HG02870 (cell line): ENCODE measurements around the gene TMEM117.
"Not testable (repeated sequence)": the region's sequence is repeated elsewhere in the genome, so short reads cannot be mapped to it uniquely, and the experiment has no call there.

Experiments
- ATAC-seq: cut with Tn5 transposase; IDR thresholded peaks from one replicate; pipeline ENCODE4 v1.9.1; 2021; ENCODE audit warnings: mild to moderate bottlenecking, moderate library complexity; ENCODE audit not compliant: unreplicated experiment

TMEM117 gene

DNA sequence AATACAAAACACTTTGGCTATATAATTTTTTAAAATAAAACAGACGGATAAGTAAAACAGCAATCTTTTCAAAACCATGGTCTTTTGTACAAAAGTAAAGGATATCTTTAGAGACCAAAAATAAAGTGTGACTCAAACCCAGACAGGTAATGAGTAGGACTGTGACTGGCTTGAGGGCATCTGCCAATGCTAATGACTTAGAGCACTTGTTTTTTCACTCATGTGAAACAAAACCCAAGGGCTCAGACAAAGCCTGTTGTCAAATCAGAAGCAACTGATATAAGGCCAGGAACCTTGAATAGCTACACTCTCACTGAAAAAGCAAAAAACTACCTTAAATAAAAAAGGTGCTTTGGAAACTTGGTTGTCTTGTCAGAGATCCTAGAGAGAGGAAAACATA is 357.4 kb downstream of the TMEM117 start:
- ATAC-seq: peak; percentile 99

DNA sequence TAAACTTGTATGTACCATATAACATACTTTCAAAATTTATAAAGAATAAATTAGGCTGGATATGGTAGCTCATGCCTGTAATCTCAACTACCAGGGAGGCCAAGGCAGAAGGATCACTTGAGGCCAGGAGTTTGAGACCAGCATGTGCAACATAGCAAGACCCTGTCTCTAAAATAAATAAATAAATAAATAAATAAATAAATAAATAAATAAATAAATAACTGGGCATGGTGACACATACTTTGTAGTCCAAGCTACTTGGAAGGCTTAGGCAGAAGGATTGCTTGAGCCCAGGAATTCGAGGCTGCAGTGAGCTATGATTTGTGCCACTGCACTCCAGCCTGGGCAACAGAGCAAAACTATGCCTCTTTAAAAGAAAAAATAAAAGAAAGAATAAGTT is 359.8 kb downstream of the TMEM117 start:
- ATAC-seq: not testable (repeated sequence)

GRCh38 chr12:44206045-44206444 is 370.2 kb downstream of the TMEM117 start:
- ATAC-seq: no peak

- ATAC-seq: no peak
Observed at GRCh38 chr12:44217146-44217883, 381.4 kb downstream of the TMEM117 start.

- no peak for ATAC-seq
Observed at GRCh38 chr12:44223736-44224135, 387.9 kb downstream of the TMEM117 start.

GRCh38 chr12:44224399-44225148 is 388.7 kb downstream of the TMEM117 start:
- no peak for ATAC-seq

DNA sequence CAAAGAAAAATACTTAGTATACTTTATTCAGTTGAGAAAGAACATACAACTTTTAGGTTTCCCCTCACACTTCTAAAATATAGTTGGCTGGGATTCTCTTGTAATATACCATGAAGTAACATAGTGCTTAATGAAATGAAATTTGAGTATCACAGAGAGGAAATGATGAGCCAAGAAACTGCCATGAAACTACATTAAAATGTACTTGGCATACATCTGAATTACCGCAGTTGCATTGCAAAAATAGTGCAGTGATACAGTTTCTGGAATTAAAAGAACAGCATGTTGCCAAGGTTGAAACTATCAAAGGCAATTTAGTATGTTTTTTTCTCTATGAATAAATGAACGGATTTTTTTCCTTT is 389.2 kb downstream of the TMEM117 start:
- no peak for ATAC-seq

GRCh38 chr12:44227616-44228015 is 391.7 kb downstream of the TMEM117 start:
- no peak for ATAC-seq

DNA sequence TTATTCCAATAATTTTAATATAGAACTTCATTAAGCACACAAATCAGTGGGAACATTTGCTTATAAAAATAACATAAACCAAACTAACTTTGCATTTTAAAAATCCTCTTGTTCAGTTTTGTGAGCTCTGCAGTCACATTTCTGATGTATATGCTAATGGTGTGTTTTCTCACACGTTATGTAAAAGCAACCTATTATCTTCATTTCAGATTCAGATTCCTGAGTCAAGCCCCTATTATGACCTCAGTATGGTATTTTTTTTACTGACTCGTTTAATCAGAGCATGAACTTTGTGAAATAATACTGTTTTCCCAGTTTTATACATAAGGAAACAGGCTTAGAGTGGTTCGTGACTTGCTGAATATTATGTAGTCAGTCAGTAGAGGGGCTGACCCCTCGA is 394.0 kb downstream of the TMEM117 start:
- ATAC-seq: no peak

DNA sequence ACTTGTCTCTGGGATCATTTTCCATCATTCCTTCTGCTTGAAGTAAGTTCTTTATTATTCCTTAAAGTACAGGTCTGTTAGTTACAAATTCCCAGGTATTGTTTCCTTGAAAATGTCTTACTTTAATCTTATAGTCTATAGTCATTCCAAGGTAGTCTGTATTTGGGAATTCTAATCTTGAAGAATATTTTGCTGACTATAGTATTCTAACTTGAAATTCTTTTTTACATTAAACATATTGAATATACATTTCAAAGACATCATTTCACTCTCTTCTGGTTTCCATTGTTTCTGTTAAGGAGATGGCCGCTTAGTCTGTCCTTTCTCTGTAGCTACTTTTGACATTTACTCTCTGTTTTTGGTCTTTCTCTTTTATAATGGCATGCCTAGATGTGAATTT is 399.8 kb downstream of the TMEM117 start:
- ATAC-seq: no peak

- no peak for ATAC-seq
Observed at GRCh38 chr12:44240186-44240585, 404.3 kb downstream of the TMEM117 start.

GRCh38 chr12:44245932-44246331 is 410.1 kb downstream of the TMEM117 start:
- no peak for ATAC-seq

DNA sequence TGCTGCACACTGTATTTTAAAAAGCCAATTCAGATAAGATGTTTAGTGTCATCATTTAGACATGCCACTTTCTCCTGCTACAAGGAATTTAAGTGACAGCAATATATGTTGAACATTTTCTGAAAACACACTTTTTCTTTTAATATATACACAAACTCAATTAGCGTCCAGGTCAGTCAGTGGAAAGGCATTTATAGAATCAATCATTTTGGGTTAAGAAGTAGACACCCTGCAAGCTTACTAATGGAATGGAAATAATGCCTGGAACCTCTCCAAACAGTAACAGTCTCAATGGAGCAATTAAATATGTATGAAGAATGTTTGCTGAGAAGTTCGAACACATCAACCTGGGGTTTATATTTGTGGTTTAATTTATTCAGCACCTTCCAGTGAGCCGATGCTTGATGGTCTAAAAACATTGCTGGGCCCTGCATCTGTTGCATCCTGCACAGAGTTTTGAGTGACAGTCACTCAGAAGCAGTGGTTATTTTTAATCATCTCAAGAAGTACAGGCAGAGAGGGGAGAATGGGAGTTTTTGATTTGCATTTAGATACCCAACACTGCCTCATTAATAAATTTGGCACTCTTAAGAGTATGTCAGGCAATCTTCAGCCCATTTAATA is 410.7 kb downstream of the TMEM117 start:
- no peak for ATAC-seq

- ATAC-seq: no peak
Observed at GRCh38 chr12:44247588-44247987, 411.7 kb downstream of the TMEM117 start.

DNA sequence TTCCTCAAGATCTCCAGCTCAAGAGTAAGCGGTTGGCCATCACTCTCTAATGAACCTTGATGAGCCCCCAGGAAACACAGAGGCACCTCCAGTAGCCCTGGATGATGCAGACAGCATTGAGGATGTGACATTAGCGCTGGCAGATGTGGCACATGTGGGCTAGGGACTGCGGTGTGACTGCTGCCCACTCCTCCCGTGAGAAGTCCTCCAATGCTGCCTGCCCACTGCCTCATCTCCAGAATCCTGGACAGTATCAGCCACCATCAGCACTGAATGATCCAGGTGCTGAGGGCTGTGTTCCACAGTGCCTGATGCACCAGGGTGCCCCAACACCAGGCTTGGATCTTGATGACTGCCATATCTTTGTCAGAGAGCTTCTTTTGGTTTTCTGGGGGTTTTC is 412.6 kb downstream of the TMEM117 start:
- ATAC-seq: no peak

- not testable (repeated sequence) for ATAC-seq
Observed at GRCh38 chr12:44250440-44250839, 414.6 kb downstream of the TMEM117 start.

DNA sequence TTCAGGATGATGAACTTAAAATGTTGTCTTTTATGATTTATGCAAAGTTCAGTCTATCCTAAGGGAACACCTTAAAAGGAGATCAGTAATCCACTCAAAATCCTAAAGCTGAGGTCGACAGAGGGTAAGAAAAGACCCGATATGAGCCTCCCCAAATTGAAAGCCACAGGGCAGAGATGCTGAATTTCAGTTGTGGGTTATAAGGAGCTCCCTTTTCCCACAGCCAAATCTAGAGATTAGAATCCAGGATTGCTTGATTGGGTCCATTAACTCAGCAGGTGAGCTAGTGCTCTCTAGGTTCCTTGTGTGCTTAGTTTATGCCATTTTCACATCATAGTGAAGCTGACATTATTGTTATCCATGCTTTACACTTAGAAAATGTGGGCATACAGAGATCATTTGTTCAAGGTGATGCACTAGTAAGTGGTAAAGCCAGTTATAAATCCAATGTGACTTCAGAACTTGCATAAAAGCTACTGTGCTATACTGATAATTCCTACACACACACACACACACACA is 417.5 kb downstream of the TMEM117 start:
- ATAC-seq: no peak

GRCh38 chr12:44258246-44258645 is 422.4 kb downstream of the TMEM117 start:
- no peak for ATAC-seq

- ATAC-seq: no peak
Observed at GRCh38 chr12:44259890-44260289, 424.0 kb downstream of the TMEM117 start.

- no peak for ATAC-seq
Observed at GRCh38 chr12:44260581-44260980, 424.7 kb downstream of the TMEM117 start.

DNA sequence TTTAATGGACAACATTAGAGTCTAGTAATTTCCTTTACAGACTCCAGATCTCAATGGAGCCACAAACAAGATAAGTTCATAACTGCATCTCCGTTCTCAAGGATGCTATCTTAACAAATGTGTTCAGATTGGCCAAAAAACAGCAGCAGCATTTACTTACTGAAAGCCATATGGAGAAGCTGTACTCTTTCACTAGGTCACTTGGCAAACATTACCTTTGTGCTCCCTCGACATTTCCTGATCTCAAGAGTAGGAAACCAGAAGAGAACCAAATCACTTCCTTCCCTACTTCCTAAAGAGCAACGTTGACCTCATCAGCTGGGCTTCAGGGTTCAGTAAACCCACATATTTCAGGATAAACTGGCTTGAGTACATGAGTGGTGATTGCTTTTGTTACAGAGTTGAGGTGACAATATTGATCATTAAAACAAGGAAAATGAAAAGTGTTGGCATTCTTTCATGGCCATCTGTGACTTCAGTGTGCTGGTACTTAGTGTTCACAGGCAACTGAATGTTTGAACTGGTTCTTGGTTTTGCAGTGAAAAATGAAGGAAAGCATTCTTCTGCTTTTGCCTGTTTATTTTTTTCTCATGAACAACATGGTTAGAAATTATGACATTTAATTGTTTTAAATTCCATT is 449.6 kb downstream of the TMEM117 start:
- ATAC-seq: no peak
